A673 (cell line): Measurements from ENCODE around the gene MMRN1.

Source experiments
- EZH2 ChIP-seq: fragments of 200-600 bp; sonication (generic); IDR thresholded peaks from 2 replicates; pipeline ENCODE4 v1.6.1; 2017; ENCODE audit warnings: borderline replicate concordance, low read depth, mild to moderate bottlenecking, mixed read lengths, antibody characterized with exemption, low read length; ENCODE audit not compliant: poor library complexity, severe bottlenecking
- TF ChIP-seq, protein P1 (sequence below): fragments of 300-800, 200-600 bp; sonication (generic); conservative IDR thresholded peaks from 2 replicates; pipeline ENCODE4 v1.5.1; 2017; ENCODE audit warnings: low read depth, mild to moderate bottlenecking, antibody characterized with exemption, low read length, moderate library complexity, mixed read lengths

DNA sequence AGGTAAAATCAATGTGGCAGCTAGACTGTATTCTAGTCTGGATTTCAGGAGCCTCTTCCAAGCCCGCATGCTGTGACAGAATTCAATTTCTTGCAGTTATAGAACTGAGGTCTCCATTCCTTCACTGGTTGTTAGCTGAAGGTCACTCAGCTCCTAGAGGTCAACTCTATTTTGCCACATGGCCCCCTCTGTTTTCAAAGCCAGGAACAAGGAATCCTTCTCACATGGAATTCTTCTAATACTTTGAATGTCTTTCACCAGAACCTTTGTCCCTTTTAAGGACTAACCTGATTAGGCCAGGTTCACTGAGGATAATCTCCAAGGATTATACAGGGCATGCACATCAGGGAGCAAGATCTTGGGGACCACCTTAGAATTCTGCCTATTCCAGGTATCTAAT, 23.4 kb upstream of the MMRN1 start:
- TF ChIP-seq, protein P1, sequence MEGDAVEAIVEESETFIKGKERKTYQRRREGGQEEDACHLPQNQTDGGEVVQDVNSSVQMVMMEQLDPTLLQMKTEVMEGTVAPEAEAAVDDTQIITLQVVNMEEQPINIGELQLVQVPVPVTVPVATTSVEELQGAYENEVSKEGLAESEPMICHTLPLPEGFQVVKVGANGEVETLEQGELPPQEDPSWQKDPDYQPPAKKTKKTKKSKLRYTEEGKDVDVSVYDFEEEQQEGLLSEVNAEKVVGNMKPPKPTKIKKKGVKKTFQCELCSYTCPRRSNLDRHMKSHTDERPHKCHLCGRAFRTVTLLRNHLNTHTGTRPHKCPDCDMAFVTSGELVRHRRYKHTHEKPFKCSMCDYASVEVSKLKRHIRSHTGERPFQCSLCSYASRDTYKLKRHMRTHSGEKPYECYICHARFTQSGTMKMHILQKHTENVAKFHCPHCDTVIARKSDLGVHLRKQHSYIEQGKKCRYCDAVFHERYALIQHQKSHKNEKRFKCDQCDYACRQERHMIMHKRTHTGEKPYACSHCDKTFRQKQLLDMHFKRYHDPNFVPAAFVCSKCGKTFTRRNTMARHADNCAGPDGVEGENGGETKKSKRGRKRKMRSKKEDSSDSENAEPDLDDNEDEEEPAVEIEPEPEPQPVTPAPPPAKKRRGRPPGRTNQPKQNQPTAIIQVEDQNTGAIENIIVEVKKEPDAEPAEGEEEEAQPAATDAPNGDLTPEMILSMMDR: no peak
- no peak for TF ChIP-seq EZH2
